DMS79 (cell line): ENCODE data around the gene CDHR5.

ENCODE experiments used
- DNase-seq: peaks from one replicate; lab custom pipeline; 2025; lab: John Stamatoyannopoulos, UW

The CDHR5 gene

DNA sequence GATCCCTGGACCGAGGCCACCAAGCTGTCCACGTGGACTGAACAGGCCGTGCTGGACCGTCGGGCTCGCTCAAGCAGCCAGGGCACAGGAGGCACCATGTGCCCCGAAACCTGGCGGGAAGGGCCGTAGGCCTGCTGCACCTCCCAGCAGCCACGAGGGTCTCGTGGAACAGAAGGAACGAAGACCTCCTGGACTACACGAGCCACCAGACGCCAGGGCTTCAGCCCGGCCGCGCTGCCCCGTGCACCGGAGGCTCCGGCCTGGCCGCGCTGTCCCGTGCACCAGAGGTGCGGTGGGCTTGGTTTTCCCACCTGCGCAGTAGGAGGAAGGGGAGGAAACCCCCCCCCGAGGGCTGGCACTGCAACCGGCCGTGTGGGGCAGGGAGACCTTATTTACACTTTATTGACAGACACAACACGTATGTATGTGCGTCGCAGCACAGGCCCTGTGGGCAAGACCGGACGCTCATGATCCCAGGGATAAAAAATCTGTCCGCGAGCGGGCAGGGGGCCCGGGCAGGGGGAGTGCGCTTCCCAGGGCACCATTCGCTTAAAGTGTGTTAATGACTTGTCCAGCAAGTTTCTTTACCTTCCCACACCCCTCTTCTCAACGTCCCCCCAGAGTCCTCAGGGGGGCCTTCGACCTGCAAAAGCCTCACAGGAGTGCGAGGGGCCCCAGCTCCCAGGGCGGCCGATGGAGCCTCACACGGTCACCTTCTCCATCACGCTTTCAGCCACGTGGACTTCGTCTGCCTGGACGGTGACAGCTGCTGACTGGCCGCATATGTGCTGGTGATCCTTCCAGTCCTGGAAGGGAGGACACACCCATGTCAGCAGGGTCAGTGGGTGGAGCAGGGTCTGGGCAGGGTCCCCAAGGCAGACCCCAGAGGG is 19.3 kb upstream of the CDHR5 start:
- no peak for DNase-seq

DNA sequence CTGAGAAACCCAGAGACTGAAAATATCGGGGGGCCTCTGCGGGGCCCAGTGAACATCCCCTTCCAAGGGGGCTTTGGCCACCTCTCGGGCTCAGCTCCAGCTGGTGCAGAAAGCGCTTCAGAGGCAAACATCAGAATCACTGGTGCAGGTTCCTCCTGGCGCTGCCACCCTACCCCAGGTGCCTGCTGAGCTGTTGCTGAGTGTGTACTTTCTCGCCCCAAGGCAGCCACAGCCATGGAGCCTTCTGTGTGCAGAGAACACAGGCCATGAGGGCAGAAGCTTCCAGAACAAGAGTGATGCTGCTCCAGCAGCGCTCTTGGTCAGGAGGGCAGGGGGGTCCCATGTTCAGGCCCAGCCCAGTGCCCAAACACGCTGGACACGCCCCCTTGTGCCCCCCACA is 18.6 kb upstream of the CDHR5 start:
- no peak for DNase-seq

DNA sequence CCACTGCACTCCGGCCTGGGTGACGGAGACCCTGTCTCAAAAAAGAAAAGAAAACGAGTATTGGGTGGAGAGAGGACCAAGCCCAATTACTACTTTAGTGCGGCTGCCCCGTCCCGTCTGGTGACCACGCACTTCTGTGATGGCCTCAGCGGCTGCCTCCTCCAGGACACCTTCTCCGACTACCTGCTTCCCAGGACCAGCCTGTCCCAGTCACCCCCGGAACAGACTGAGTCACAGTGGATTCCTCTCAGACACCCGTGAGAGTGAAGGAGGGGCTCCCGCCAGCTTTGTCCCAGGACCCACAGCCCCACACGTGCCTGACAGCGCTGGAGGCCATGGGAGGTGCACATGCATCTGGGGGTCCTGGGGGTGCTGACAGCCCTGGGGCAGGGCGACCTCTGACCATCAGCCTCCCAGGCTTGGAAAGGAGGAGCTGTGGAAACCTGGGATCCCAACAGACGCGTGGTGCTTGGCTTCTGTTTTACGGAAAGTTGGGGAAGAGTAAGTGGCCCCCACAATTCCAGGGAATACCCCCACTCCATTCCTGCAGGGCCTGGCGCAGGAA is 17.1 kb upstream of the CDHR5 start:
- no peak for DNase-seq

DNA sequence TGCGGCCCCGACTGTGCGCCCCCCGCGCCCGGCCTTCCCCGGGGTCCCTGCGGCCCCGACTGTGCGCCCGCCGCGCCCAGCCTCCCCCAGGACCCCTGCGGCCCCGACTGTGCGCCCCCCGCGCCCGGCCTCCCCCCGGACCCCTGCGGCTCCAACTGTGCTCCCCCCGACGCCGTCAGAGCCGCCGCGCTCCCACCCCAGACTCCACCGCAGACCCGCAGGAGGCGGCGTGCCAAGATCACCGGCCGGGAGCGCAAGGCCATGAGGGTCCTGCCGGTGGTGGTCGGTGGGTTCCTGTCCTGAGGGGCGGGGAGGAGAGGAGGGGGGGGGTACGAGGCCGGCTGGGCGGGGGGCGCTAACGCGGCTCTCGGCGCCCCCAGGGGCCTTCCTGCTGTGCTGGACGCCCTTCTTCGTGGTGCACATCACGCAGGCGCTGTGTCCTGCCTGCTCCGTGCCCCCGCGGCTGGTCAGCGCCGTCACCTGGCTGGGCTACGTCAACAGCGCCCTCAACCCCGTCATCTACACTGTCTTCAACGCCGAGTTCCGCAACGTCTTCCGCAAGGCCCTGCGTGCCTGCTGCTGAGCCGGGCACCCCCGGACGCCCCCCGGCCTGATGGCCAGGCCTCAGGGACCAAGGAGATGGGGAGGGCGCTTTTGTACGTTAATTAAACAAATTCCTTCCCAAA is 15.4 kb upstream of the CDHR5 start:
- no peak for DNase-seq

DNA sequence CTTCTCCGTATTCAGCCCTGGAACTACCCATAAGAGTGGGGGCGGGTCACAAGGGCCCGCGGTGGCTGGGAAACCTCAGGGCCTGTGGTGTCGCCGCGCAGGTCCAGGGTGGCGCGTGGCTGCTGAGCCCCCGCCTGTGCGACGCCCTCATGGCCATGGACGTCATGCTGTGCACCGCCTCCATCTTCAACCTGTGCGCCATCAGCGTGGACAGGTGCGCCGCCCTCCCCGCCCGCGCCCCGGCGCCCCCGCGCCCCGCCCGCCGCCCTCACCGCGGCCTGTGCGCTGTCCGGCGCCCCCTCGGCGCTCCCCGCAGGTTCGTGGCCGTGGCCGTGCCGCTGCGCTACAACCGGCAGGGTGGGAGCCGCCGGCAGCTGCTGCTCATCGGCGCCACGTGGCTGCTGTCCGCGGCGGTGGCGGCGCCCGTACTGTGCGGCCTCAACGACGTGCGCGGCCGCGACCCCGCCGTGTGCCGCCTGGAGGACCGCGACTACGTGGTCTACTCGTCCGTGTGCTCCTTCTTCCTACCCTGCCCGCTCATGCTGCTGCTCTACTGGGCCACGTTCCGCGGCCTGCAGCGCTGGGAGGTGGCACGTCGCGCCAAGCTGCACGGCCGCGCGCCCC is 14.7 kb upstream of the CDHR5 start:
- no peak for DNase-seq

DNA sequence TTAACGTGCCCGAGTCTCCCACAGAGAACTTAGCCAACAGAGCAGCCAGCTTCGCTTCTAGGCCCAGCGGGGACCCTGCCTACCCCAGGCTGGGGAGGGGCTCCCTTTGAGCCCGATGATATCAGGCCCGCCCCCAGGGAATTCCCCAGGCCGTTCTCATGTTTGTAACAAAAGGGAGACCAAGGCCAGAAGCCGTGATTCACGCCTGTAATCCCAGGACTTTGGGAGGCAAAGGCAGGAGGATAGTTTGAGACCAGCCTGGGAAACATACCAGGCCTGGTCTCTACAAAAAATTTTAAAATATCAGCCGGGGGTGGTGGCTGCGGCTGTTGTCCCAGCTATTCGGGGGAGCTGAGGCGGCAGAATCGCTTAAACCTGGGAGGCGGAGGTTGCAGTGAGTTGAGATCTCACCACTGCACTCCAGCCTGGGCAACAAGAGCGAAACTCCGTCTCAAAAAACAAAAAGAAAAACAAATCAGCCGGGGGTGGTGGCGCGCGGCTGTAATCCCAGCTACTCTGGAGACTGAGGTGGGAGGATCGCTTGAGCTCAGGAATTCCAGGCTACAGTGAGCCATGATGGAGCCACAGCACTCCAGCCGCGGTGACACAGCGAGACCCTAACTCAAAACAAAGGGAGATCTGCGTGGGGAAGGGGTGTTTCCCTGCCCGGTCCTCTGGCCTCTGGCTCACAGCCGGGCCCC is 14.0 kb upstream of the CDHR5 start:
- no peak for DNase-seq

DNA sequence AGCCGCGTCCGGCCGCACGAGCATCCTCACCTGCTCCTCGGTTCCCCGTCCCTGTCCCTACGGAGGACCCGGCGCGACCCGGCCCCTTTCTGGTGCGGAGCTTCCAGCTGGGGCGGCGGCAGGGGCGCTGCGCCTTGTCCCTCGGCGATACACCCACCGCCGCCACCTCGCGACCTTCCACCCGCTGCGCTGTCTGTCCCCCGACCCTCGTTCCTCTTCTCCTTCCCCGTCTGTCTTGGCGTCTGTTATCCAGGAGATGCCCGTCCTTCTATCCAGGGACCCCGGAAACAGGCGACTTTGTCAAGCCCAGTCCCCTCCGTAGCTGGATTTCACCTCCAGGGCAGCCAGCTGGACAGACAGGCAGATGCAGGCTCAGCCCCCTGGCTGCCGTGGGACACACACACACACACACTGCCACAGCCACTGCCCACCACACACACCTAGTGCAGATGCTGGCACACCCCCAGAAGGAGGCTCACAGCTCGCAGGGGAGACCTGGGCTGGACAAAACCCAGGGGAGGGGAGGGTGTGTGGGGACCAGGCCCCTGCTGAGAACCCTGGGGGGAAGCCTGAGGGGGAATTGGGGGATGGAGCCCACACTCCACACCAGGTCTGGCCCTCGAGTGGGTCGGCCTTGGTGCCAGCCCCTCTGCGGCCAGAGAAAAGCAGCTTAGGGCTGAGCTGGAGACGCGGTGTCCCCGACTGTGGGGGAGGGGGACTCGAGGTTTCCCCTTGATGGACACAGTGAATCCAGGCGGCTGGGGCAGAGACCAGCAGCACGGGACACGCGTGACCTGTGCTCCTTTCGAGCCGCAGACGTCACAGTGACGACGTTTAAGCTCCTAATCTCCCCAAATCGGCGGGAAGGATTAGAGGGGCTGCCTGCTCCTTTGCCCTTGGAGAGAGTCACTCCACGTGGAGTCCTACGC is 13.1 kb upstream of the CDHR5 start:
- no peak for DNase-seq

DNA sequence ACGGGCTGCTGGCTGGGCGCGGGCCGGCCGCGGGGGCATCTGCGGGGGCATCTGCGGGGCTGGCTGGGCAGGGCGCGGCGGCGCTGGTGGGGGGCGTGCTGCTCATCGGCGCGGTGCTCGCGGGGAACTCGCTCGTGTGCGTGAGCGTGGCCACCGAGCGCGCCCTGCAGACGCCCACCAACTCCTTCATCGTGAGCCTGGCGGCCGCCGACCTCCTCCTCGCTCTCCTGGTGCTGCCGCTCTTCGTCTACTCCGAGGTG is 12.5 kb upstream of the CDHR5 start:
- DNase-seq: no peak

DNA sequence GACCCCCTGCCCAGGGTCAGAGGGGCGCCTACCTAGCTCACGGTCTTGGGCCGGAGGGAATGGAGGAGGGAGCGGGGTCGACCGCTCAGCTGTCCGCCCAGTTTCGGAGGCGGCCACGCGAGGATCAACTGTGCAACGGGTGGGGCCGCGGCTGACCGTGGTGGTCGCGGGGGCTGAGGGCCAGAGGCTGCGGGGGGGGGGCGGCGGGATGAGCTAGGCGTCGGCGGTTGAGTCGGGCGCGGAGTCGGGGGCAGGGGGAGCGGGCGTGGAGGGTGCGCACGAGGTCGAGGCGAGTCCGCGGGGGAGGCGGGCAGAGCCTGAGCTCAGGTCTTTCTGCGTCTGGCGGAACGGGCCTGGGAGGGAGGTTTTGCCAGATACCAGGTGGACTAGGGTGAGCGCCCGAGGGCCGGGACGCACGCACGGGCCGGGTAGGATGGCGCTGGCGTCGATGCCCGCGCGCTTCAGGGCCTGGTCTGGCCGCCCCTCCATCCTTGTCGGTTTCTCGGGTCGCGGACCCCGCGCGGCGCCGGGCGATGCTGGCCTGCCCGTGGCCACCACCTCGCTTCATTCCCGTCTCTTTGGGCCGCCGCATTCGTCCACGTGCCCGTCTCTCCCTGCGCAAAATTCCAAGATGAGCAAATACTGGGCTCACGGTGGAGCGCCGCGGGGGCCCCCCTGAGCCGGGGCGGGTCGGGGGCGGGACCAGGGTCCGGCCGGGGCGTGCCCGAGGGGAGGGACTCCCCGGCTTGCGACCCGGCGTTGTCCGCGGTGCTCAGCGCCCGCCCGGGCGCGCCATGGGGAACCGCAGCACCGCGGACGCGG is 12.0 kb upstream of the CDHR5 start, which contains the start of gene DRD4:
Gene DRD4 (plus strand): TSS at position 759 of the 822 bp plus-strand sequence. CDS start 36 bp downstream, at position 795.
- no peak for DNase-seq

DNA sequence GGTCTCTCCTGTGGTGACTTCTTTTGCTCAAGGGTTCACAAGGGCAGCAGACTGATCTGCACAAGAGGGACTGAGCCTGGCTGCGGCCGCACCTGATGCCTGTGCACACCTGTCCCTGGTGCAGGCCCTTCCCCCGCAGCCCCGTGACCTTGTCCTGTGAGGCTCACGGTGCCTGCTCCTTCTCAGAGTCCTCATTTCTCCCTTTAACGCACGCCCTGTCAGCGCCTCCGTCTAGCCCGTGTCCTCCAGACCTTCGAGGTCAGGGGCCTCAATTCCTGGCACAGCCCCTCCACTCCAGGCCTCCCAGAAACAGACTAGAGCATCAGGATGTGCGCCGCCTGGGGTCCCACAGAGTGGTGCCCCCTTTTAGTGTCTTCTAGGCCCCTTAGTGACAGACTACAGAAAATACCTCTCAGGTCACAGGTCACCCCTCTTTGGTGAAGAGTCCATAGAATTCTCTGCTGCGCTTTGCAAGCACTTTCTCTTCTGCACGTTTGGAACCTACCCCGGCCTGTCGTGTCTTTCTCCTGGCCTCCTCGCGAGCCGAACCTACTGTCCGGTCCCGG is 11.3 kb upstream of the CDHR5 start:
- no peak for DNase-seq

DNA sequence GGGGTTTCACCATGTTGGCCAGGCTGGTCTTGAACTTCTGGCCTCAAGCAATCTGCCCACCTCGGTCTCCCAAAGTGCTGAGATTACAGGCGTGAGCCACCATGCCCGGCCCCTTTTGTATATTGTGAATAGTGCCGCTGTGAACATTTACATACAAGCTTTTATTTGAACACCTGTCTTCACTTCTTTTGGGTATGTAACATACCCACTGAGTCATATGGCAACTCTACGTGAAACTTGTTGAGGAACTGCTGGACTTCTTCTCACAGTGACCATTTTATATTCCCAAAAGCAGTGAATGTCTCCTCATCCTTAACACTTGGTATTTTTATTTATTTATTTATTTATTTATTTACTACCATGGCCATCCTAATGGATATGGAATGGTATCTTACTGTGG is 6.1 kb upstream of the CDHR5 start:
- no peak for DNase-seq

DNA sequence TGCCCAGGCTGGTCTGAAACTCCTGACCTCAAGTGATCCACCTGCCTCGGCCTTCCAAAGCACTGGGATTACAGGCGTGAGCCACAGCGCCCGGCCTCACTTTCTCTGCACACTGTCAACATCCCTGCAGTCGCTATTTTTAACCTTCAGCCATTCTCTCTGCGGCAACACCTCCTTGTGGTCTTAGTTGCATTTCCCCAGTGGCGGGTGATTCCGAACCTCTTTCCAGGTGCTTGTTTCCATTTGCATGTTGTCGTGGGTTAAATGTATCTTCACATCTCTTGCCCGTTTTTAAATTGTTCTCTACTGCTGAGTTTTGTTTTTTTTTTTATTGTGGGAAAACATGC is 4.5 kb upstream of the CDHR5 start:
- no peak for DNase-seq

DNA sequence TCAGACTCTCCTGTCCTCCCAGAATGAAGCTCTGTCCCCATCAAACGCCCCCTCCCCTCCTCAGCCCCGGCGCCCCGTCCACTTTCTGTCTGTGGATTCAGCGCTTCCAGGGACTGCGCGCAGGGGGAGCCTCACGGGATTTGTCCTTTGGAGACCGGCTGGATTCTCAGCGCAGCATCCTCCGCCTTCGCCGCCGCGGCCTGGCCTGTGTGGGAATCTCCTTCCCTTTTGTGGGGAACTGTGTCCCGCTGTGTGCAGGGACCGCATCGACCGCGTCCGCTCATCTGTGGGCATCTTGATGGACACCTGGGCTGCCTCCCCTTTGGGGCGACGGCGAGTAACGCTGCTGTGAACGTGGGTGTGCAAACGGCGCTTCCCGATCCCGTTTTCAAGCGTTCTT is 3.3 kb upstream of the CDHR5 start:
- no peak for DNase-seq

DNA sequence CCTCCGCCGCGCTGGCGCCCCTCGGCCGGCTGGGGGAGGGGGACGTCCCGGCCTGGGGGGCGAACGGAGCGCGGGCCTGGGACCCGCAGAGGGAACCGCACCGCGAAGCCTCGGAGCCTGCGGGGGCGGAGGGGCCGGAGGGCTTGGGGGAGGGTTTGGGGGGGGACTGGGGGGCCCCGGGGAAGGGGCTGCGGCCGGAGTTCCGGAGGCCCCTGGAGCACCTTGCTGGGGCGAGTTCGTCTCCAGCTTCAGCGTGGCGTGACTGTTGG is 2.5 kb upstream of the CDHR5 start:
- no peak for DNase-seq

DNA sequence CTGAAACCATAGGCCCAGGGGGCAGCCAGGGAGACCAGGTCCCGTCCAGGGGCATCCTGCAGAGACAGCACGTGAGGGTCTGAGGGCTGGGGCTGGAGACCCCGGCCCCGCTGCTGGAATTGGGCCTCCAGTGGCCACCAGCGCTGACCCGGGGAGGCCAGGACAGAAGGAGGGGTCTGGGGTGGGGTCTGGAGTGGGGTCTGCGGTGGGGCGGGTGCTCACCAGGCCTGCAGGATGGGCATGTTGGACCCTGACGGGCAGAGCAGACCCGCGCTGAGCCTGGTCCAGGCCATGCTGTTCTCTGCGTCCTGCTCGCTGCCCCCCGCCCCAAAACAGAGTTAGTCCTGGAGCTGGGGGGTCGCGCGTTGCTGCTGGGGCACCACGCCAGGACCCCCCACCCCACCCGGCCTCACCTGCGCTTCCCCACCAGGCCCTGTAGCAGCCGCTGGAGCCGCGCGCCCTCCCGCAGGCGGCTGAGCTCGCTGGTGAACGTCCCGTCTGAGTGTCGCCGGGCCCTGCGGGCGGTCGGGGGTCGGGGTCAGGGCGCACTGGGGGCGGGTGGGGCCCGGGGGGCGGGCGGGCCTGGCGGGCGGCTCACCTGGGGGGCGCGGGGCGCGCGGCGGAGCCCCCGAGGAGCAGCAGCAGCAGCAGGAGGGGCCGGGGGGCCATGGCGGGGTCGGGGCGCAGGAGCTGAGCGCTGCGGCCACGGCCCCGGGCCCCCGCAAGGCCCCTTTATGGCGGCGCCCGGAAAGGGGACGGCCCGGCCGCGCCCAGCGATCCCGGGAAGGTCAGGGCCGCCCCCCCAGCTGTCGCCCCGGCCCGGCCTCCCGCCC is 1.9 kb upstream of the CDHR5 start, which contains the start of gene SCT:
Gene SCT (minus strand): TSS at position 707 of the 833 bp plus-strand sequence. CDS start 38 bp downstream, at position 669.
- no peak for DNase-seq

DNA sequence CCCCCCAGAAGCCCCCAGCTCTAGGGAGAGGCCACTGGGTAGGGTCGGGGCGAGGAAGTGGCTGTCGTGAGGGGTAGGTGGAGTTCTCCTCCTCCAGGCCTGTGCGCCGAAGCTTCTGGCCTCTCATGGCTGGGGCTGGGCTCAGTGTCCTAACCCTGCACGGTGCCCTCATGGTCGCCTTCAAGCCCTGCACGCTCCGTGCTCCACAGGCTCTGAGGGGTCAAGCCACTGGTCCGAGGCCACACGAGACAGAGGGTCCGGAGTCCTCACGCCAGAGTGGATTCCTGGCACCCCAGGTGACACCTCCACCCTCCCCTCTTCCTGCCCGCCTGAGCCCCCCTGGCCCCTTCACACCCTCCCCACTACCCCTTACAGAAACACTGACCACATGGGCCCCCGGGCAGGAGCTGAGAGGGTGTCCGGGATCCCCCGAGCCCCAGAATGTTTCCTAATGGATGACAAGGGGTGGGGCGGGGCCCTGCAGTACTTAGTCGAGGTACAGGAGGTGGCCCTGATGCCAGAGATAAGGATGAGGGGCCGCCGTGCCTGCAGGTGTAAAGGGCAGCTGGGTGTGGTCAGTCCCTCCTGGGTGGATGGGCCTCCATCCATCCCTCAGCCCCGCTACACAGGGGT is 997 bp upstream of the CDHR5 start:
- DNase-seq: no peak

DNA sequence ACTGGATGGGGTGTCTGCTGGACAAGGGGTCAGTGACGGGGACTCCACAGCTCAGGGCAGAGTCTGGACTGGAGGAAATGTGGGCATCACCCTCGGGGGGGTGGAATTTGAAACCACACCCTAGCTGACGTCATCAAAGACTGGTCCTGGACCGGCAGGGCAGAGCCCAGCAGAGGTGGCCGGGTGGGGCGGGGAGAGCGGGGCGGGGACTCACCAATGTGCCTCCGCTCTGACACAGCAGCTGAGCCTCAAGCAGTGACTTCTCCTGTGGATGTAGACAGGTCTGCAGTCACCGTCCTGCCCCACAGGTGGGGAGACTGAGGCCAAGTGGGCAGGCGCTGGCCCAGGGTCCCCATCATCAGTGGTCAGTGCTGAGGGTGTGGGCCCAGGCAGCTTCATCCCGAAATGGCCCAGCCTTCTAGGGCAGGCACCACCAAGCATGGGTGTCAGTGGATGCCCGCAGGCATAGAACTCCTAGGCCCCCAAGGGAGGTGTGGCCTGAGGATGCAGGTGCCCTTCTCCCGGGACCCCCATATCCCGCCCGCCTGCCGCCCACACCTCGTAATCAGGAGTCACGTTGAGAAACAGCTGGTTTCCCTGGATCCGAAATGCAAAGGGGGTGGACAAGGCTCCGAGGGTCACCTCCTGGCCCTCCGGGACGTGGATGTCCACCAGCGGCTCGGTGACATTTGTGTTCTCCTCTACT is 603 bp downstream of the CDHR5 start:
- no peak for DNase-seq

DNA sequence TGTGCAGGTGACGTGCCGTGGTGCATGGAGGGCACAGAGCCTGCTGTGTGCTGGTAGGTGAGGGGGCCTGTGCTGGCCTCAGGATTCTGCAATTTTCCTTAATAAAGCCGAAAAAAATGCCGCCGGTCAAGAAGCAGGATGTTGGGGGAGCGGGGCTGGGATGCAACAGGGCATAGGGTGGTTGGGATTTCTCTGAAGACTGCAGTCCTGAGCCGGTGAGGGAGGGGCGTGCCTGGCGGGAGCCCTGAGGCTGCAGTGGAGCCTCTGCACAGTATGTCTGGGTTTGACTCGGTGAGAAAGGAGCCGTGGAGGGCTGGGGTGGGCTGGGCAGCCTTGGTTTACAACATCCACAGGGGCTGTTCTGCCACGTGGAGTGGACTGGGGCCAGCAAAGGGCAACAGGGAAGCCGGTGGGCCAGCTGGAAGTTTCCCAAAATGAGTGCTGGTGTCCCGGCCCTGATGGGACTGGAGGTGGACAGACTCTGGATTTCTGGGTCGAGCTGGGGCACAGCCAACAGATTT is 1.3 kb downstream of the CDHR5 start:
- no peak for DNase-seq
